Fibroblast of villous mesenchyme (primary cell): ENCODE data around the gene TEX14. TPM values are rescaled to one million over a fixed set of nuclear protein-coding genes. Genes with fewer than 3 reads are reported as not detected.

Experiments used
- DNase-seq: peaks from one replicate; pipeline ENCODE4 v3.0.0-alpha.2; 2010; ENCODE audit warnings: low read depth
- H3K4me3 ChIP-seq: 2 replicates; pipeline ENCODE4 v1.5.1; 2011; ENCODE audit warnings: low read depth, mild to moderate bottlenecking, low read length
- total RNA-seq: library from RNA; depleted of rRNA; stranded (reverse); fragments of >200 nt; gene quantifications from 2 replicates; pipeline ENCODE4 v1.2.3, GENCODE V29; 2012
- TF ChIP-seq, protein P1 (sequence below): IDR thresholded peaks from 2 replicates; pipeline ENCODE4 v1.5.1; 2012; ENCODE audit warnings: low read depth, mild to moderate bottlenecking, low read length; ENCODE audit not compliant: insufficient read depth

Gene TEX14
- total RNA-seq, 1 donor = 0.43 TPM

DNA sequence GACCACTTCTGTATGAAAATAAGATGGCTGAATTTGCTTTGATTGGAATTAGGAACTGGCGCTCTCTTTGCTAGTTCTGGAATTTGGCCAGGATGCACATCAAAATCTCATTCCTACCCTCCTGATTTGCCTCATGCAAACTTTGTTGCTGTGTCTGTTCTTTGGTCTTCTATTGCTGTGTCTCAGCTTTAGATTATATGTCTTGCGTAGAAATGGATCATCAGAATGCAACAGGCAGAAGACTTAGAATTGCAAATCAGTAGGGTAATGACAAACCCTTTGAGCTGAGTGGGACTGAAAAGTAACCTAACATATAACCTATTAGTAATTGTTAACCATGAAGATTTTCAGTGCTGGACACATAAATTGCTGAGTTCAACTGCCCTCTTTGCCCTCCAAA lies 30.9 kb upstream of the TEX14 start:
- H3K4me3 ChIP-seq = no peak overlapping the region
- TF ChIP-seq, protein P1, sequence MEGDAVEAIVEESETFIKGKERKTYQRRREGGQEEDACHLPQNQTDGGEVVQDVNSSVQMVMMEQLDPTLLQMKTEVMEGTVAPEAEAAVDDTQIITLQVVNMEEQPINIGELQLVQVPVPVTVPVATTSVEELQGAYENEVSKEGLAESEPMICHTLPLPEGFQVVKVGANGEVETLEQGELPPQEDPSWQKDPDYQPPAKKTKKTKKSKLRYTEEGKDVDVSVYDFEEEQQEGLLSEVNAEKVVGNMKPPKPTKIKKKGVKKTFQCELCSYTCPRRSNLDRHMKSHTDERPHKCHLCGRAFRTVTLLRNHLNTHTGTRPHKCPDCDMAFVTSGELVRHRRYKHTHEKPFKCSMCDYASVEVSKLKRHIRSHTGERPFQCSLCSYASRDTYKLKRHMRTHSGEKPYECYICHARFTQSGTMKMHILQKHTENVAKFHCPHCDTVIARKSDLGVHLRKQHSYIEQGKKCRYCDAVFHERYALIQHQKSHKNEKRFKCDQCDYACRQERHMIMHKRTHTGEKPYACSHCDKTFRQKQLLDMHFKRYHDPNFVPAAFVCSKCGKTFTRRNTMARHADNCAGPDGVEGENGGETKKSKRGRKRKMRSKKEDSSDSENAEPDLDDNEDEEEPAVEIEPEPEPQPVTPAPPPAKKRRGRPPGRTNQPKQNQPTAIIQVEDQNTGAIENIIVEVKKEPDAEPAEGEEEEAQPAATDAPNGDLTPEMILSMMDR = no peak
- DNase-seq = no peak

DNA sequence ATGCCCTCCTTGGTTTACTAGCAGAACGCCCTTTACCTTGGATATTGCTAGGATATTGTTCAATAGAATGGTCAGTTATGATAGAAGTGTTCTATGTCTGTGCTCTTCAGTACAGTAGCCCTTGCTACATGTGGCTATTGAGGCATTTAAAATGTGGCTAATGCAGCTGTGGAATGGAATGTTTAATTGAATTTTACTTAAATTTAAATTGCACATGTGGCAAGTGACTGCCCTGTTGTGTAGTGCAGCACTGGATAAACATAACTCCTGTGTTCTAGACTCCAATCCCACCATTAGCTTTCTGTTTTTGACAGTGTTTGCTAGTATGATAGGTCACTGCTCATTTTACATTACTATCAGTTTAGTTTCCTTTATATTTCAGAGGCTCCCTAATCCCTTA lies 30.4 kb upstream of the TEX14 start:
- H3K4me3 ChIP-seq = no peak overlapping the region
- TF ChIP-seq, protein P1 = no peak
- DNase-seq = no peak

DNA sequence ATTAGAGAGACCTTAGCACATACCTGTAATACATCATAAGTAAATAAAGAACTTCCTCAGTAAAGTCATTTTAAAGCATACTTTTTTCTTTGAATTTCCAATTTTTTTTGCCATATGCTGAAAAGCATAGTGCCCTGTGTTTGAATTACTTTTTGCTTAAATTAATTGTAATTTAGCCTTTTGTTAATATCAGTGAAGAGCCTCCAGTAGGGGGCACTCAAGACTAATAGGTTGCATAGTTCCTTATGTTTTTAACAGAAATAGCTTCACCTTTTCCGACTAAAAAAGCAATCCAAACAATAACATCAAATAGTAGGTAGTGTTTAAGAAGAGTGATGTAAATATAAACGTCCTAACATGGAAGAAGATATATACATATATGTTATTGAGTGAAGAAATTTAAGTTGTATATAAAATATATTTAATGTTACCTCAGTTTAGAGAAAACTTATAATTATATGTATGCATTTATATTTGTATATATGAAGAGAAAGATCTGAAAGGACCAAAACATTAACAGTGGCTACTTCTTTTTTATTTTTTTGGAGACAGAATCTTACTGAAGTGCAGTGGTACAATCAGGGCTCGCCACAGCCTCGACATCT lies 19.2 kb upstream of the TEX14 start:
- no peak overlapping the region for H3K4me3 ChIP-seq
- TF ChIP-seq, protein P1 = peak; percentile 70
- DNase-seq = peak; percentile 76

DNA sequence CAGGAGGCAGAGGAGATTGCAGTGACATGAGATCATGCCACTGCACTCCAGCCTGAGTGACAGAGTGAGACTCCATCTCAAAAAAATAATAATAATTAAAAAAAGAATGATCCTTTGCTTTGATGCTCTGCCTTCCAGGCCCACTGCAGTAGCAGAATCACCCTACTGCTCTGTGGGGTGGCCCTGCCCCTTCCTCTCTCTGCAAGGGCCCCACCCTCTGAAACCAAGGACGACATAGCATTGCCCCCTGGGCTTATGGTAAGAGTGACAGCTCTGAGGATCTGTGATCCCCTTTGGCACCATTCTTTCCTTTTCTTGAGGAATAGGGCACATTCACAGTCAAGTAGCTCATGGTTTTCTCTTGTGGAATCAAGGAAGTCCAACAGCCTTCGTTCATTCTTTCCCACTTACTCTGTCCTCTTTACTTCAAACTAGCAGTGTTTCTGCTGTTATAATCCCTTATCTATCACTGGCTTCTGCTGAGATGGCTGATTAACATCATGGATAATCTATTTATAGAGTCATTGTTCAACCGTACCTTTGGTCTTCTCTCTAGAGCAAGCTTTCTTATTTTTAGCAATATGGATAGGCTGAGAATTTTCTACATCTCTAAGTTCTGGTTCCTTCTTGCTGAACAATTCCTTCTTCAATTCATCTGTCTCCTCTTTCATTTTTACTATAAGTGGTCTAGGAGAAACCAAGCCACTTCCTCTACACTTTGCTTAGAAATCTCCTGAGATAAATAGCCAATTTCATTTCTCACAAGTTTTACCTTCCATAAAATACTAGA lies 14.7 kb upstream of the TEX14 start:
- H3K4me3 ChIP-seq = no peak overlapping the region
- no peak for DNase-seq
- TF ChIP-seq, protein P1 = no peak

DNA sequence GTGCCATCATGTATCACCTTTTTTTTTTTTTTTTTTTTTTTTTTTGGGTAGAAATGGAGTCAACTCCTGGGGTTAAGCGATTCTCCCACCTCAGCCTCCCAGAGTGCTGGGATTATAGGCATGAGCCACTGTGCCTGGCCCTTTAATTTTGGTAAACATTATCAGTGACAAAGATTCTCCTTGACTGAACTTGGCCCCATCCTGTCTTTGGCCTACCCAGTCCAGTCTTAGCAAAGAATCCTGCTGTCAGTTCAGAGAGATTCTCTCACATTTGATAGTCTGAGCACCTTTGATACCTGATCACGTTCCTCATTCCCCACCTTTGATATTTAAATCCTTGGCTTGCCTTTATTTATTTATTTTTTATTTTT lies 12.1 kb upstream of the TEX14 start:
- no peak overlapping the region for H3K4me3 ChIP-seq
- TF ChIP-seq, protein P1 = no peak
- DNase-seq = no peak

DNA sequence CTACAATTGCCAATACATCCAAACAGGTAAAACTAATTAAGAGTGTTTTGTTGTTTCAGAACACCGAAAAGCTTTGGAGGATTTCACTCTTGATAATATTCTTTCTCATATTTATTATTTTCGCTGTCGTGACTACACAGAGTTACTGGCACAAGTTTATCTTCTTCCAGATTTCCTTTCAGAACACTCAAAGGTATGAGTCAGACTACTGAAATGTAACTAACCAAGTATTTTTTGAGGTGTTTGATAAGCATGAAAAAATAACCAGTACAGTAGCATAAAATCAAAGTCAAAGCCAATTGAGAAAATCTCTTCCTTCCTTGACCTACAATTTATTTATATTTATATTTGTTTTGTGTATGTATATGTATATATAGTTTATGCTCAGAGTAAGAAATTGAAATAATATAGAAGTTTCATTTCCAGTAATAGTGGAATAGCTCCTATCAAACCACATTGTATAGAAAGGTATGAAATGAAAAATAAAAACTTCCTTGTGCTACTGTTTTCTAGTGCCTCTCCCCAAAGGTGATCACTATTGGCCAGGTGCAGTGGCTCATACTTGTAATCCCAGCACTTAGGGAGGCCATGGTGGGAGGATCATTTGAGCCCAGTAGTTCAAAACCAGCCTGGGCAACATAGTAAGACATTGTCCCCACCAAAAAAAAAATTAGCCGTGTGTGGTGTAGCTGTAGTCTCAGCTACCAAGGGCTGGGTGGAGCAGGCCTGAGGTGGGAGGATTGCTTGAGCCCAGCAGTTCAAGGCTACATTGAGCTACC lies 11.5 kb upstream of the TEX14 start:
- H3K4me3 ChIP-seq = no peak overlapping the region
- DNase-seq = peak; percentile 45

More for the DNA sequence above, 11.5 kb upstream of the TEX14 start:
- TF ChIP-seq, protein P1 = no peak
